OCI-LY3 (cell line): ENCODE measurements around the gene MBD2.

ENCODE experiments used
- CTCF ChIP-seq: fragments of 200-600, 300-600 bp; sonication (generic); IDR thresholded peaks from 2 replicates; pipeline ENCODE4 v1.5.1; 2014; ENCODE audit warnings: antibody characterized with exemption, low read length, low read depth
- EZH2phosphoT487 ChIP-seq: fragments of 200-600 bp; shearing (Covaris generic); IDR thresholded peaks from 2 replicates; pipeline ENCODE4 v1.6.1; 2018; ENCODE audit warnings: antibody characterized with exemption, mixed run types, low read depth

GRCh38 chr18:54229421-54230059 is 5.1 kb upstream of the MBD2 start:
- TF ChIP-seq EZH2phosphoT487 (no peak), CTCF (no peak)
